Trophoblast cell (in vitro differentiated cells and primary cell): Measurements from ENCODE around the gene ADAM8.

ENCODE experiments used
- DNase-seq, 2 donors: peaks; one replicate each; pipeline ENCODE4 v3.0.0-alpha.2; 2016
- H2AFZ ChIP-seq: 2 replicates; pipeline ENCODE4 v1.6.1; 2013; ENCODE audit warnings: low read length, moderate library complexity, mild to moderate bottlenecking; ENCODE audit not compliant: insufficient read depth, poor library complexity
- H2AK5ac ChIP-seq: 2 replicates; pipeline ENCODE4 v1.6.1; 2013; ENCODE audit warnings: mild to moderate bottlenecking, low read length
- H2BK120ac ChIP-seq: 2 replicates; pipeline ENCODE4 v1.6.1; 2013; ENCODE audit warnings: low read length, mild to moderate bottlenecking, moderate library complexity; ENCODE audit not compliant: insufficient read depth, poor library complexity
- H2BK12ac ChIP-seq: 2 replicates; pipeline ENCODE4 v1.6.1; 2013; ENCODE audit warnings: mild to moderate bottlenecking, low read length, moderate library complexity
- H2BK5ac ChIP-seq: 2 replicates; pipeline ENCODE4 v1.6.1; 2013; ENCODE audit warnings: low read length, low read depth, moderate library complexity, mild to moderate bottlenecking; ENCODE audit not compliant: poor library complexity
- H3K14ac ChIP-seq: 2 replicates; pipeline ENCODE4 v1.6.1; 2013; ENCODE audit warnings: mild to moderate bottlenecking, low read length
- H3K18ac ChIP-seq: 2 replicates; pipeline ENCODE4 v1.6.1; 2013; ENCODE audit warnings: mild to moderate bottlenecking, low read length
- H3K23ac ChIP-seq: 2 replicates; pipeline ENCODE4 v1.6.1; 2013; ENCODE audit warnings: low read length
- H3K27ac ChIP-seq: 2 replicates; pipeline ENCODE4 v1.5.1; 2013; ENCODE audit warnings: low read depth, mild to moderate bottlenecking, inconsistent platforms, low read length, moderate library complexity
- H3K27me3 ChIP-seq: 2 replicates; pipeline ENCODE4 v1.6.1; 2013; ENCODE audit warnings: inconsistent platforms, mild to moderate bottlenecking, low read length, moderate library complexity; ENCODE audit not compliant: insufficient read depth
- H3K36me3 ChIP-seq, 2 experiments: 1 replicate in 1 of 2; 2 replicates in 1 of 2; pipeline ENCODE4 v1.6.1; 2013; ENCODE audit warnings: low read length in 2 of 2, mild to moderate bottlenecking in 2 of 2, moderate library complexity in 1 of 2; ENCODE audit not compliant: insufficient read depth in 2 of 2, control insufficient read depth in 1 of 2
- H3K4ac ChIP-seq: 2 replicates; pipeline ENCODE4 v1.6.1; 2013; ENCODE audit warnings: low read depth, mild to moderate bottlenecking, low read length, moderate library complexity
- H3K4me1 ChIP-seq, 2 experiments: 1 replicate in 1 of 2; 2 replicates in 1 of 2; pipeline ENCODE4 v1.6.1; 2013; ENCODE audit warnings: low read length in 2 of 2, mild to moderate bottlenecking in 2 of 2, moderate library complexity in 1 of 2; ENCODE audit not compliant: insufficient read depth in 2 of 2, control insufficient read depth in 1 of 2
- H3K4me2 ChIP-seq: 2 replicates; pipeline ENCODE4 v1.6.1; 2013; ENCODE audit warnings: inconsistent platforms, mild to moderate bottlenecking, low read length, moderate library complexity
- H3K4me3 ChIP-seq: 2 replicates; pipeline ENCODE4 v1.5.1; 2013; ENCODE audit warnings: mild to moderate bottlenecking, low read depth, low read length, inconsistent platforms
- H3K79me1 ChIP-seq: one replicate; pipeline ENCODE4 v1.6.1; 2013; ENCODE audit warnings: low read length
- H3K79me2 ChIP-seq: 2 replicates; pipeline ENCODE4 v1.6.1; 2013; ENCODE audit warnings: low read length, mild to moderate bottlenecking; ENCODE audit not compliant: control insufficient read depth, insufficient read depth, poor library complexity
- H3K9ac ChIP-seq: 2 replicates; pipeline ENCODE4 v1.6.1; 2013; ENCODE audit warnings: mild to moderate bottlenecking, low read length
- H3K9me3 ChIP-seq: 2 replicates; pipeline ENCODE4 v1.6.1; 2013; ENCODE audit warnings: low read depth, mild to moderate bottlenecking, control low read depth, inconsistent platforms, low read length; ENCODE audit not compliant: insufficient read depth
- H4K12ac ChIP-seq: 2 replicates; pipeline ENCODE4 v1.6.1; 2013; ENCODE audit warnings: low read depth, mild to moderate bottlenecking, low read length, moderate library complexity
- H4K8ac ChIP-seq: 2 replicates; pipeline ENCODE4 v1.6.1; 2013; ENCODE audit warnings: low read depth, mild to moderate bottlenecking, low read length, moderate library complexity
- H4K91ac ChIP-seq: one replicate; pipeline ENCODE4 v1.6.1; 2013; ENCODE audit warnings: low read depth, mild to moderate bottlenecking, low read length, moderate library complexity
- WGBS: extraction: QIAGEN DNeasy Blood & Tissue Kit; methylation state at CpG from one replicate; pipeline ENCODE4 v1.1.7; 2013; ENCODE audit warnings: missing lambda C conversion rate; ENCODE audit not compliant: insufficient read length, insufficient coverage; ENCODE audit errors: extremely low coverage; 5-methylcytosine and 5-hydroxymethylcytosine counted together

ADAM8 gene

GRCh38 chr10:133216776-133217175 lies 59.9 kb downstream of the ADAM8 start:
- Histone ChIP-seq H2BK120ac (no peak overlapping the region), H3K27ac (no peak overlapping the region), H2AFZ (no peak overlapping the region), H4K8ac (no peak overlapping the region), H3K18ac (no peak overlapping the region), H3K4me1 (no peaks in the 10 kb centered on the region), H2AK5ac (no peak overlapping the region), H3K4ac (no peak overlapping the region), H4K91ac (no peak overlapping the region), H3K9ac (no peak overlapping the region), H3K79me1 (no peaks in the 10 kb centered on the region), H3K4me3 (no peak overlapping the region), H4K12ac (no peak overlapping the region), H3K36me3 (no peaks in the 10 kb centered on the region), H2BK5ac (no peak overlapping the region), H3K14ac (no peak overlapping the region), H3K23ac (no peak overlapping the region), H2BK12ac (no peak overlapping the region), H3K9me3 (peaks cover 7% of the 10 kb centered on the region), H3K79me2 (no peaks in the 10 kb centered on the region), H3K27me3 (no peaks in the 10 kb centered on the region), H3K4me2 (no peak overlapping the region)
- no peak for DNase-seq
- no CpG with 5 or more reads among the region's 26 CpGs for WGBS

- H4K12ac ChIP-seq: no peak overlapping the region
- no peak overlapping the region for H3K4me3 ChIP-seq
- no peak overlapping the region for H3K23ac ChIP-seq
- no peak for DNase-seq
- no CpG with 5 or more reads among the region's 27 CpGs for WGBS
- H2BK5ac ChIP-seq: no peak overlapping the region
- H2AFZ ChIP-seq: no peak overlapping the region
- no peak overlapping the region for H2BK120ac ChIP-seq
- no peak overlapping the region for H3K4ac ChIP-seq
- no peaks in the 10 kb centered on the region for H3K4me1 ChIP-seq
- no peaks in the 10 kb centered on the region for H3K79me1 ChIP-seq
- H3K14ac ChIP-seq: no peak overlapping the region
- no peaks in the 10 kb centered on the region for H3K79me2 ChIP-seq
- H3K27ac ChIP-seq: no peak overlapping the region
- no peak overlapping the region for H2AK5ac ChIP-seq
- no peak overlapping the region for H3K4me2 ChIP-seq
- H3K27me3 ChIP-seq: no peaks in the 10 kb centered on the region
- no peak overlapping the region for H3K9ac ChIP-seq
- H3K9me3 ChIP-seq: peaks cover 7% of the 10 kb centered on the region
- H4K8ac ChIP-seq: no peak overlapping the region
- no peak overlapping the region for H3K18ac ChIP-seq
- H2BK12ac ChIP-seq: no peak overlapping the region
- H3K36me3 ChIP-seq: no peaks in the 10 kb centered on the region
- H4K91ac ChIP-seq: no peak overlapping the region
Measured at GRCh38 chr10:133215586-133215985, 61.1 kb downstream of the ADAM8 start.

- no peak overlapping the region for H3K4me3 ChIP-seq
- no peak overlapping the region for H3K18ac ChIP-seq
- H3K14ac ChIP-seq: no peak overlapping the region
- no peaks in the 10 kb centered on the region for H3K4me1 ChIP-seq
- no peak overlapping the region for H3K4ac ChIP-seq
- H4K12ac ChIP-seq: no peak overlapping the region
- no peak overlapping the region for H4K91ac ChIP-seq
- WGBS: no CpG with 5 or more reads among the region's 28 CpGs
- H2BK5ac ChIP-seq: no peak overlapping the region
- H4K8ac ChIP-seq: no peak overlapping the region
- DNase-seq: no peak
- H2BK12ac ChIP-seq: no peak overlapping the region
- H2BK120ac ChIP-seq: no peak overlapping the region
- H3K36me3 ChIP-seq: no peaks in the 10 kb centered on the region
- H3K79me1 ChIP-seq: no peaks in the 10 kb centered on the region
- H3K27ac ChIP-seq: no peak overlapping the region
- no peak overlapping the region for H2AFZ ChIP-seq
- peaks cover 7% of the 10 kb centered on the region for H3K9me3 ChIP-seq
- H3K23ac ChIP-seq: no peak overlapping the region
- H3K9ac ChIP-seq: no peak overlapping the region
- H3K4me2 ChIP-seq: no peak overlapping the region
- no peak overlapping the region for H2AK5ac ChIP-seq
- no peaks in the 10 kb centered on the region for H3K79me2 ChIP-seq
- H3K27me3 ChIP-seq: no peaks in the 10 kb centered on the region
Measured at GRCh38 chr10:133214468-133215410, 61.9 kb downstream of the ADAM8 start.

GRCh38 chr10:133213641-133214467 lies 62.8 kb downstream of the ADAM8 start:
- no peak overlapping the region for H3K18ac ChIP-seq
- WGBS: no CpG with 5 or more reads among the region's 32 CpGs

More at GRCh38 chr10:133213641-133214467, 62.8 kb downstream of the ADAM8 start:
- H3K27ac ChIP-seq: no peak overlapping the region
- no peak overlapping the region for H2BK12ac ChIP-seq
- H3K23ac ChIP-seq: no peak overlapping the region
- H3K9me3 ChIP-seq: peaks cover 14% of the 10 kb centered on the region
- no peak overlapping the region for H3K14ac ChIP-seq
- no peaks in the 10 kb centered on the region for H3K79me2 ChIP-seq
- H2AK5ac ChIP-seq: no peak overlapping the region
- H2AFZ ChIP-seq: no peak overlapping the region
- H3K9ac ChIP-seq: no peak overlapping the region
- H4K8ac ChIP-seq: no peak overlapping the region
- no peaks in the 10 kb centered on the region for H3K36me3 ChIP-seq
- H3K4ac ChIP-seq: no peak overlapping the region
- H2BK120ac ChIP-seq: no peak overlapping the region
- no peak for DNase-seq
- H4K91ac ChIP-seq: no peak overlapping the region
- no peak overlapping the region for H3K4me3 ChIP-seq
- H3K79me1 ChIP-seq: no peaks in the 10 kb centered on the region
- no peak overlapping the region for H2BK5ac ChIP-seq
- H3K4me1 ChIP-seq: no peaks in the 10 kb centered on the region
- no peak overlapping the region for H3K4me2 ChIP-seq
- H4K12ac ChIP-seq: no peak overlapping the region
- H3K27me3 ChIP-seq: no peaks in the 10 kb centered on the region
